Psoas muscle (tissue), 8 donors: Measurements from ENCODE around the gene LHFPL3. TPM values are rescaled to one million over a fixed set of nuclear protein-coding genes. Genes with fewer than 3 reads are reported as not detected.

Experiments used
- ATAC-seq, 4 donors: fragments of 200-7000 bp; cut with Tn5 transposase; one replicate each; pipeline ENCODE4 v1.9.1; 2020; ENCODE audit warnings: moderate library complexity in 3 of 4, mild to moderate bottlenecking in 2 of 4
- DNase-seq, 2 donors: peaks; one replicate each; pipeline ENCODE4 v3.0.0-alpha.2; 2020
- H3K27ac ChIP-seq: fragments of 200-600 bp; one replicate; pipeline ENCODE4 v1.8.0; 2022
- H3K27me3 ChIP-seq, 3 donors: fragments of 200-600 bp in 1 of 3; one replicate each; pipeline versions ENCODE4 v1.6.1 to v1.8.0; 2013 to 2022; ENCODE audit warnings: low read length in 2 of 3, mild to moderate bottlenecking in 2 of 3, moderate library complexity in 1 of 3; ENCODE audit not compliant: insufficient read depth in 3 of 3
- H3K36me3 ChIP-seq, 2 donors: fragments of 200-600 bp in 1 of 2; one replicate each; pipeline versions ENCODE4 v1.6.1 to v1.8.0; 2013 to 2022; ENCODE audit warnings: low read depth in 1 of 2, mild to moderate bottlenecking in 1 of 2, moderate library complexity in 1 of 2; ENCODE audit not compliant: insufficient read depth in 1 of 2
- H3K4me1 ChIP-seq: fragments of 200-600 bp; one replicate; pipeline ENCODE4 v1.8.0; 2022
- H3K4me3 ChIP-seq: fragments of 200-600 bp; one replicate; pipeline ENCODE4 v1.8.0; 2022; ENCODE audit warnings: mild to moderate bottlenecking
- H3K9me3 ChIP-seq: fragments of 200-600 bp; one replicate; pipeline ENCODE4 v1.8.0; 2022
- WGBS, 3 donors: extraction: QIAGEN DNeasy Blood & Tissue Kit; methylation state at CpG; one replicate each; pipeline versions ENCODE4 v1.1.6 to v1.1.7; 2013; 5-methylcytosine and 5-hydroxymethylcytosine counted together
- intact Hi-C, 2 donors: fragments of 100-400 bp; cut with DNase I; formaldehyde crosslinking; loops; one replicate each; pipeline versions ENCODE4 v1.11.0 to v1.14.2; 2022
- polyA plus RNA-seq, 3 donors: library from polyadenylated mRNA; stranded (reverse); fragments of 200-250 nt; gene quantifications; one replicate each; pipeline ENCODE4 v1.2.3, GENCODE V29; 2013
- total RNA-seq, 4 donors: library from RNA; stranded (reverse); fragmentation: NEBNext Ultra II Directional in 2 of 4; extraction: Animal tissue kit (Norgen Biotek cat#: 25700) in 2 of 4; gene quantifications; one replicate each; pipeline versions ENCODE4 v1.2.1 to v1.2.4, GENCODE V29; 2021 to 2023
- TF ChIP-seq, protein P1 (sequence below): fragments of 200-600 bp; IDR thresholded peaks from one replicate; pipeline ENCODE4 v1.8.0; 2022; ENCODE audit warnings: antibody characterized with exemption
- donor health status: healthy with polysubstance abuse.
- donor health status: DM: no; HTN: no; CAD: no; lungs with moderate emphysema.
- donor health status: Bipolar disorder and iron deficiency.
- donor health status: healthy.
- donor health status: DM: yes; HTN: yes; CAD: no.
- donor health status: DM: no; HTN: no; CAD: no.
- donor health status: DM: no; HTN: no; CAD: no.
- donor health status: DM: yes; HTN: yes; CAD: no.

The LHFPL3 gene
- total and polyA plus RNA-seq, 7 donors = not detected

DNA sequence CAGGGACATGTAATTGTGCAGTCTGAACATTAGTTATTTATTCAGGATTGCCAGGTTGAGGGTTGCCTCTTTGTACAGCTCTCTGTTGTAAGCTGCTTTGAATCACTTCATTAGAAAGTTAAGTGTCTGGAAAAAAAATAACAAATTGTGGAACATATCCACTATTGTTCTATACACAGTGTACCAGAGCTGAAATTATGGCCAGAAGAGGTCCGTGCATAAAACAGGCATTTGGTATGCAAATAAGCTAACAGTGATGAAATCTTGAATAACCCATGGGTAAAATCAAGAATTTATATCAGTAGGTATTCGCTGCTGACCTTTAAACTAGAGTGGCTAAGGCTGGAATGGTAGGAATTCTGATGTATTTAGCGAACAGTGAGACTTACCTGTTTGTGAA is 152.1 kb downstream of the LHFPL3 start:
- 55 to 59% (median 57%) methylated on average over 3 of the region's 3 CpGs for whole genome bisulfite sequencing, 3 donors
- TF ChIP-seq, protein P1, sequence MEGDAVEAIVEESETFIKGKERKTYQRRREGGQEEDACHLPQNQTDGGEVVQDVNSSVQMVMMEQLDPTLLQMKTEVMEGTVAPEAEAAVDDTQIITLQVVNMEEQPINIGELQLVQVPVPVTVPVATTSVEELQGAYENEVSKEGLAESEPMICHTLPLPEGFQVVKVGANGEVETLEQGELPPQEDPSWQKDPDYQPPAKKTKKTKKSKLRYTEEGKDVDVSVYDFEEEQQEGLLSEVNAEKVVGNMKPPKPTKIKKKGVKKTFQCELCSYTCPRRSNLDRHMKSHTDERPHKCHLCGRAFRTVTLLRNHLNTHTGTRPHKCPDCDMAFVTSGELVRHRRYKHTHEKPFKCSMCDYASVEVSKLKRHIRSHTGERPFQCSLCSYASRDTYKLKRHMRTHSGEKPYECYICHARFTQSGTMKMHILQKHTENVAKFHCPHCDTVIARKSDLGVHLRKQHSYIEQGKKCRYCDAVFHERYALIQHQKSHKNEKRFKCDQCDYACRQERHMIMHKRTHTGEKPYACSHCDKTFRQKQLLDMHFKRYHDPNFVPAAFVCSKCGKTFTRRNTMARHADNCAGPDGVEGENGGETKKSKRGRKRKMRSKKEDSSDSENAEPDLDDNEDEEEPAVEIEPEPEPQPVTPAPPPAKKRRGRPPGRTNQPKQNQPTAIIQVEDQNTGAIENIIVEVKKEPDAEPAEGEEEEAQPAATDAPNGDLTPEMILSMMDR = no peak
- ATAC-seq (no peak), DNase-seq (no peak)
- no peaks in the 10 kb centered on the region for H3K4me1 ChIP-seq
- no peaks in the 10 kb centered on the region for H3K36me3 ChIP-seq
- no peak overlapping the region for H3K4me3 ChIP-seq
- intact Hi-C loops = no loop called here
- H3K27ac ChIP-seq = no peak overlapping the region
- H3K9me3 ChIP-seq = no peaks in the 10 kb centered on the region
- H3K27me3 ChIP-seq = no peaks in the 10 kb centered on the region

DNA sequence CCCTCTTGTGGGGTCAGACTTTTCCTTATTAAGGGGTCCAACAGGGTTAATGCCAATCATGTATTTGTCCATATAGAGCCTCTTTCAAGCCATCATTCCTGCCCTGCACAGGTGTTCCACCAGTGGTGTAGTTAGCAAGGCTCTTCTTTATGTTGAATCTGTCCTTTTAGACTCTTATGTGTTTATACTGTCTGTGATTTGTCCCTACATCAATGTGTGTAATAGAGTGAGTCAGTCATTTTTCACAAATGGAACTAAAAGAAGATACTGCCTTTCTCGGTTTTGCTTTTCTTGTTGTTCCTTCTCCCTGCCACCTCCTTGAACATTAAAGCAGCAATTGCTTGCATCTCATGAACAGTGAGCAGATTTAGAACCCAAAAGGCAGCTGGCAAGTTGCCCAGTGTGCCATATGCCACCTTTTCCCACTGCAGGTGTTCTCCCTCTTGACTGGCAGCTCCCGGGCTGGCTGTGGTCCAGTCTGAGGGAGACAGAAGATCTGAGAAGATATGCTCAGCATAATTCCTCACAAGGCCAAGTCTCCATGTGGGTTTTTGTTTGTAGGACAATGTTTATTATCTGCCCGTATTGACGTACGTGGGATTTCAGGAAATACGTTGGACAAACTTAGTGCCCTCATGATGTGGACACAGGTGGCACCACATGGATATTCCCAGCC is 154.1 kb downstream of the LHFPL3 start:
- ATAC-seq (no peak), DNase-seq (no peak)
- Histone ChIP-seq H3K4me3 (no peak overlapping the region), H3K36me3 (no peaks in the 10 kb centered on the region), H3K4me1 (no peaks in the 10 kb centered on the region), H3K9me3 (no peaks in the 10 kb centered on the region), H3K27ac (no peak overlapping the region), H3K27me3 (no peaks in the 10 kb centered on the region)
- TF ChIP-seq, protein P1 = no peak
- WGBS, 3 donors = 78 to 82% (median 79%) methylated on average over 6 of the region's 6 CpGs
- intact Hi-C loops = no loop called here

DNA sequence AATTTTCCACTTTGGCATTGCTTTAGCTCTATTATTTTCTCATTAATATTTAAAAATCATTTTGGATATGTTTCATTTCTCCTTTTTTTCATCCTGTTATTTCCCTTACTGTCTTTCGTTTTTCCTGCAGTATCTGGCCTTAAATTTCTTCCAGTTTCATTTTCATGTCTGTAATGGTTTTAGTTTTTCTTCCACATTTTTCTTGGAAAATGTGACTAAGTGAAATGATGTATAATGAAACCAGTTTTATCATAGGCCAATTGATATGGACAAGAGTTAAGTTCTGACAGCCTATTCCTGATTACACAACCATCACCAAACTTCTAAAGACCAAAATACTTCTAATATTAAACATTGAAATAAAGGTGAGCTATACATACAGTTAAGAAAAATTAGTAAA is 158.5 kb downstream of the LHFPL3 start:
- intact Hi-C loops = no loop called here
- Histone ChIP-seq H3K27ac (no peak overlapping the region), H3K9me3 (no peaks in the 10 kb centered on the region), H3K4me3 (no peak overlapping the region), H3K4me1 (no peaks in the 10 kb centered on the region), H3K36me3 (no peaks in the 10 kb centered on the region), H3K27me3 (no peaks in the 10 kb centered on the region)
- TF ChIP-seq, protein P1 = no peak
- DNase-seq = no peak
- ATAC-seq = no peak
- WGBS, 3 donors = 35 to 55% (median 46%) methylated on average over 1 of the region's 1 CpG

DNA sequence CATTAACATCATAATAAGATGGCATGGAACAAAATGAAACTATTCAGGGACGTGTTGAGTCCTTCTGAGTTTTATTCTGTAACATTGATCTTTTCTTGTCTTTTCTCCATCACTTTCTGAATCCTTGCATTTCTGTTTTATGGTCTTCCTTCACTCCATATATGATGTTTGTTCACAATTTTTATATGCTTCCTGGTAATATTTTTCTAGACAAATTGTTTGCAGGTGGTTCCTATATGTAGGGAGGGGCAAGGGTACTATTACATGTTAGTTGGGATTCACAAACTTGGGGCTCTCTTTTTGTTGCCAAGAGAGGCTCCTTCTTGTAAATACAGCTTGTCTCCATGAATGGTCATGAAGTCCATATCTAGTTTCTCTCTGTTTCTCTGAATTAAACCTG is 159.2 kb downstream of the LHFPL3 start:
- WGBS, 3 donors = 10 to 26% (median 24%) methylated on average over 1 of the region's 1 CpG
- ATAC-seq (no peak), DNase-seq (no peak)
- intact Hi-C loops = no loop called here
- H3K27me3 ChIP-seq = no peaks in the 10 kb centered on the region
- no peak overlapping the region for H3K4me3 ChIP-seq
- H3K4me1 ChIP-seq = no peaks in the 10 kb centered on the region
- H3K36me3 ChIP-seq = no peaks in the 10 kb centered on the region
- no peak overlapping the region for H3K27ac ChIP-seq
- H3K9me3 ChIP-seq = no peaks in the 10 kb centered on the region
- TF ChIP-seq, protein P1 = no peak

DNA sequence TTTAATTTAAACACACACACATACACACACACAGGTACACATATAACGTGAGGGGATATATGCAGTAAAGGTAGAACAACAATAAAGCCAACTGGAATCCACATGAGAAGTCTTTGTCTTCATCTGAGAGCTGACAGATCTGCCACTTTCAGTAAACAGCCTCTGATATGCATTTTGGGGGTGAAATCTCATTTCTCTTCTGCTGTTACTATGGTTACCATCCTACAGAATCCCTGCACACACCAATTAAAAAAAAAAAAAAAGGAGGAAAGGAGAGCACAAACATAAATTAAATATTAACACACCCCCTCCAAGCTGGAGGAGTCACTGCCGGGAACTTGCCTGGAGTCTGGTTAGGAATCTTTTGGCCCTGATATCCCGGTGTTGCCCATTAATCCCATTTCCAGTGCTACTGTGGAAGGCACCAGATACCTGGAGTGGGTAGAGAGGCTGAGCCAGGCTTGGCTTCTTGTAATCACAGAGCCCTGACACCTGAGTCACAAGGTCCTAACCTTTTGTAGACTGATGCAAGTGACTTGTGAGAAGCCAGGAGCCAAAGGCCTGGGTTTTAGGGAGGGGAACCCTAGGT is 169.1 kb downstream of the LHFPL3 start:
- no peak for DNase-seq
- TF ChIP-seq, protein P1 = no peak
- Histone ChIP-seq H3K9me3 (no peaks in the 10 kb centered on the region), H3K4me3 (no peak overlapping the region), H3K4me1 (no peaks in the 10 kb centered on the region), H3K36me3 (no peaks in the 10 kb centered on the region), H3K27me3 (no peaks in the 10 kb centered on the region), H3K27ac (no peak overlapping the region)
- intact Hi-C loops = no loop called here
- ATAC-seq = no peak
- WGBS, 3 donors = 63 to 72% (median 66%) methylated on average over 3 of the region's 3 CpGs
